HepG2 (cell line): ENCODE results near the gene LSM14B. TPM values are rescaled to one million over a fixed set of nuclear protein-coding genes. Genes with fewer than 3 reads are reported as not detected.

Source experiments
- AGO2 ChIP-seq: fragments of 200-400 bp; formaldehyde crosslinking; optimal IDR thresholded peaks from 2 replicates; pipeline ENCODE3; 2017; ENCODE audit warnings: mild to moderate bottlenecking, low read depth, low read length, moderate library complexity
- AKNA ChIP-seq: sonication (generic); formaldehyde crosslinking; IDR thresholded peaks from 2 replicates; pipeline ENCODE4 v1.4.0; 2020; ENCODE audit warnings: missing genetic modification reagents, borderline replicate concordance
- BHLHE40 ChIP-seq: IDR thresholded peaks from 2 replicates; pipeline ENCODE4 v1.6.1; 2011; ENCODE audit warnings: low read length, improper control_type of control experiment
- CEBPB ChIP-seq: IDR thresholded peaks from 2 replicates; pipeline ENCODE4 v1.6.1; 2011; ENCODE audit warnings: low read depth, low read length, improper control_type of control experiment, borderline replicate concordance
- CEBPG ChIP-seq: IDR thresholded peaks from 2 replicates; pipeline ENCODE4 v1.6.1; 2016
- GTF2F1 ChIP-seq: fragments of 150-350 bp; IDR thresholded peaks from 2 replicates; pipeline ENCODE4 v1.6.1; 2014; ENCODE audit warnings: low read length
- HNRNPLL ChIP-seq: fragments of 200-400 bp; formaldehyde crosslinking; IDR thresholded peaks from 2 replicates; pipeline ENCODE4 v1.6.1; 2017; ENCODE audit warnings: mild to moderate bottlenecking, low read depth, low read length; ENCODE audit not compliant: poor library complexity, severe bottlenecking
- HOXA3 ChIP-seq: sonication (generic); formaldehyde crosslinking; IDR thresholded peaks from 2 replicates; pipeline ENCODE4 v1.5.0; 2020; ENCODE audit warnings: missing genetic modification reagents
- HOXA9 ChIP-seq: sonication (generic); formaldehyde crosslinking; IDR thresholded peaks from 2 replicates; pipeline ENCODE4 v1.8.1; 2022; ENCODE audit warnings: missing genetic modification reagents, mild to moderate bottlenecking, moderate library complexity, borderline replicate concordance
- HOXD1 ChIP-seq: sonication (generic); formaldehyde crosslinking; IDR thresholded peaks from 2 replicates; pipeline ENCODE4 v1.5.0; 2020; ENCODE audit warnings: missing genetic modification reagents
- JARID2 ChIP-seq: sonication (generic); formaldehyde crosslinking; IDR thresholded peaks from 2 replicates; pipeline ENCODE4 v1.8.1; 2023; ENCODE audit warnings: missing genetic modification reagents, inconsistent platforms; ENCODE audit not compliant: insufficient replicate concordance
- PHF20 ChIP-seq: sonication (generic); formaldehyde crosslinking; IDR thresholded peaks from 2 replicates; pipeline ENCODE4 v1.5.0; 2020; ENCODE audit warnings: mild to moderate bottlenecking, missing genetic modification reagents
- RBM22 ChIP-seq: fragments of 200-400 bp; formaldehyde crosslinking; optimal IDR thresholded peaks from 2 replicates; pipeline ENCODE3; 2017; ENCODE audit warnings: mild to moderate bottlenecking, low read length, moderate library complexity
- RNF219 ChIP-seq: sonication (generic); formaldehyde crosslinking; IDR thresholded peaks from 2 replicates; pipeline ENCODE4 v1.5.0; 2020; ENCODE audit warnings: mild to moderate bottlenecking, missing genetic modification reagents
- THRA ChIP-seq: sonication (generic); formaldehyde crosslinking; IDR thresholded peaks from 2 replicates; pipeline ENCODE4 v1.4.0; 2020; ENCODE audit warnings: missing genetic modification reagents, borderline replicate concordance
- ZFX ChIP-seq: sonication (generic); formaldehyde crosslinking; IDR thresholded peaks from 2 replicates; pipeline ENCODE4 v1.4.0; 2020; ENCODE audit warnings: mild to moderate bottlenecking, low read depth, missing genetic modification reagents, moderate library complexity
- ZNF224 ChIP-seq: sonication (generic); formaldehyde crosslinking; IDR thresholded peaks from 2 replicates; pipeline ENCODE4 v1.5.0; 2020; ENCODE audit warnings: mild to moderate bottlenecking, missing genetic modification reagents
- ZNF232 ChIP-seq: sonication (generic); formaldehyde crosslinking; IDR thresholded peaks from 2 replicates; pipeline ENCODE4 v1.4.0; 2020; ENCODE audit warnings: missing genetic modification reagents, borderline replicate concordance
- ZNF644 ChIP-seq: IDR thresholded peaks from 2 replicates; pipeline ENCODE4 v1.6.1; 2016; ENCODE audit warnings: low read depth
- ZNF768 ChIP-seq: sonication (generic); formaldehyde crosslinking; IDR thresholded peaks from 2 replicates; pipeline ENCODE4 v1.4.0; 2020; ENCODE audit warnings: missing genetic modification reagents
- polyA plus RNA-seq, 8 experiments: library from polyadenylated mRNA; depleted of rRNA in 3 of 8; stranded (reverse) in 7 of 8; unstranded in 1 of 8; fragments of >200 nt; fragmentation: Illumina TruSeq in 4 of 8; extraction: Trizol in 4 of 8; gene quantifications; 2 replicates each; pipeline versions ENCODE4 v1.2.1 to v1.2.3, GENCODE V29; 2011 to 2016; ENCODE audit warnings: low read depth in 4 of 8, missing spikeins in 1 of 8, mixed read lengths in 1 of 8; ENCODE audit not compliant: insufficient read depth in 1 of 8
- total RNA-seq, 5 experiments: library from RNA; depleted of rRNA; stranded (reverse); fragments of >200 nt; fragmentation: Illumina TruSeq; extraction: Trizol; gene quantifications; 2 replicates each; pipeline ENCODE4 v1.2.3, GENCODE V29; 2016; ENCODE audit warnings: low read depth in 1 of 5

LSM14B gene
- total and polyA plus RNA-seq, 2 of the 13 experiments (the other 11 are each of a cell fraction or from before 2014, with no cell fraction given), result 43.3 to 79.2 TPM

- no peak for TF ChIP-seq JARID2 (CRISPR knock-in tag)
- peak; percentile 80 for TF ChIP-seq AGO2
- peak; percentile 88 for TF ChIP-seq CEBPG (CRISPR knock-in tag)
- no peak for TF ChIP-seq AKNA (CRISPR knock-in tag)
- no peak for TF ChIP-seq PHF20 (CRISPR knock-in tag)
- peak; percentile 48; the same call in 1 of the 2 replicates for TF ChIP-seq HOXA3 (CRISPR knock-in tag)
- TF ChIP-seq GTF2F1, result no peak
- no peak for TF ChIP-seq ZNF644
- TF ChIP-seq HOXA9 (CRISPR knock-in tag), result no peak
- no peak for TF ChIP-seq HOXD1 (CRISPR knock-in tag)
- TF ChIP-seq ZNF224, result no peak
- TF ChIP-seq HNRNPLL, result peak; percentile 21
- no peak for TF ChIP-seq THRA
- no peak for TF ChIP-seq BHLHE40
- TF ChIP-seq RBM22, result peak; percentile 38
- no peak for TF ChIP-seq ZNF232 (CRISPR knock-in tag)
- TF ChIP-seq CEBPB, result peak; percentile 99
- TF ChIP-seq ZNF768 (CRISPR knock-in tag), result peak; percentile 35; the same call in 1 of the 2 replicates
- no peak for TF ChIP-seq RNF219 (CRISPR knock-in tag)
- TF ChIP-seq ZFX (CRISPR knock-in tag), result no peak
These were observed 43.6 kb downstream of the LSM14B start (continued) for GRCh38 chr20:62165762-62166399.
